Activated CD4-positive, alpha-beta T cell treated with anti-CD3 and anti-CD28 coated beads, Interleukin-10, Interleukin-2, amounts not matched to agents 100 ng/mL and 50 ng/mL, durations not matched to agents 16 hours and 8 hours (primary cell): ENCODE measurements around the gene TMEM117.
A peak's percentile ranks its signal among the peaks of the same experiment; 100 is the strongest.

Experiments
- DNase-seq: peaks from one replicate; pipeline ENCODE4 v3.0.0-alpha.2; 2020

TMEM117 gene

GRCh38 chr12:43887397-43887796 lies 51.5 kb downstream of the TMEM117 start:
- DNase-seq: no peak

GRCh38 chr12:43891856-43892574 lies 56.1 kb downstream of the TMEM117 start:
- DNase-seq: no peak

GRCh38 chr12:43893670-43894069 lies 57.8 kb downstream of the TMEM117 start:
- DNase-seq: no peak

- no peak for DNase-seq
Observed at GRCh38 chr12:43895580-43896206, 59.8 kb downstream of the TMEM117 start.

- DNase-seq: no peak
Observed at GRCh38 chr12:43896496-43896895, 60.6 kb downstream of the TMEM117 start.

GRCh38 chr12:43898474-43898873 lies 62.6 kb downstream of the TMEM117 start:
- no peak for DNase-seq

- no peak for DNase-seq
Observed at GRCh38 chr12:43899574-43899973, 63.7 kb downstream of the TMEM117 start.

GRCh38 chr12:43903686-43904085 lies 67.8 kb downstream of the TMEM117 start:
- no peak for DNase-seq

GRCh38 chr12:43912859-43913258 lies 77.0 kb downstream of the TMEM117 start:
- DNase-seq: no peak

- no peak for DNase-seq
Observed at GRCh38 chr12:43914391-43914790, 78.5 kb downstream of the TMEM117 start.

- DNase-seq: no peak
Observed at GRCh38 chr12:43914923-43915468, 79.1 kb downstream of the TMEM117 start.

- no peak for DNase-seq
Observed at GRCh38 chr12:43917896-43918295, 82.0 kb downstream of the TMEM117 start.

GRCh38 chr12:43921666-43922337 lies 85.9 kb downstream of the TMEM117 start:
- DNase-seq: no peak

GRCh38 chr12:43930032-43930431 lies 94.2 kb downstream of the TMEM117 start:
- DNase-seq: no peak

GRCh38 chr12:43931187-43931586 lies 95.3 kb downstream of the TMEM117 start:
- no peak for DNase-seq

- DNase-seq: no peak
Observed at GRCh38 chr12:43935581-43935980, 99.7 kb downstream of the TMEM117 start.

- no peak for DNase-seq
Observed at GRCh38 chr12:43937947-43938346, 102.1 kb downstream of the TMEM117 start.

GRCh38 chr12:43942379-43942778 lies 106.5 kb downstream of the TMEM117 start:
- no peak for DNase-seq

GRCh38 chr12:43945983-43946382 lies 110.1 kb downstream of the TMEM117 start:
- DNase-seq: no peak

- no peak for DNase-seq
Observed at GRCh38 chr12:43951286-43951685, 115.4 kb downstream of the TMEM117 start.

GRCh38 chr12:43957732-43958372 lies 122.0 kb downstream of the TMEM117 start:
- DNase-seq: peak; percentile 52

GRCh38 chr12:43964033-43964432 lies 128.2 kb downstream of the TMEM117 start:
- no peak for DNase-seq

- no peak for DNase-seq
Observed at GRCh38 chr12:43964961-43965360, 129.1 kb downstream of the TMEM117 start.
